Coronary artery (tissue), 2 donors: ENCODE data around the gene POLR3B.
"Not testable (repeated sequence)": the region's sequence is repeated elsewhere in the genome, so short reads cannot be mapped to it uniquely, and the experiment has no call there.

Experiments
- DNase-seq: peaks from one replicate; pipeline ENCODE4 v3.0.0-alpha.2; 2017; ENCODE audit warnings: low spot score
- H3K27ac ChIP-seq, 2 donors: fragments of 200-600 bp; sonication (generic); one replicate each; pipeline ENCODE4 v1.5.1; 2016 to 2019
- H3K4me3 ChIP-seq: fragments of 200-600 bp; sonication (generic); 2 replicates; pipeline ENCODE4 v1.5.1; 2016; ENCODE audit warnings: mild to moderate bottlenecking, moderate library complexity
- TF ChIP-seq, protein P1 (sequence below): fragments of 200-600 bp; sonication (generic); IDR thresholded peaks from one replicate; pipeline ENCODE4 v1.5.1; 2019; ENCODE audit warnings: antibody characterized with exemption

Gene POLR3B

DNA sequence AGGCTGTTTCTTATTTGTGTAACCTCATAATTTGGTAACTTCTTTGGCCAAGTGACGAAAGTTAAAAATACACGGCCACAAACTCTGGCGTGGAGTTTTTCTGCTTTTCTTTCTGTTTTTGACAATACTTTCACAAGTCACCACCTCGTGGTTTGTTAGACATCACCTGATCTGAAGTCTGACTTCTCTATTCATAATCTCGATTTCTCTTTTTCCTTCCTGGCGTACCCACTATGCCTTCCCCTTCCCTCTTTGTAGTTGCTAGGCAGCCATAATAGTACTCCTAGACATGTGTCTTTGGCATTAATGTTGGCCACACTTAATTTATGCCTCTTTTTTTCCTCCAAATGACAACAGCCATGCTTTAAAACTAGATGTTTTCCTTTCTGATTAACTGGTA is 97.6 kb downstream of the POLR3B start:
- no peak for DNase-seq
- H3K27ac ChIP-seq: no peak overlapping the region
- TF ChIP-seq, protein P1, sequence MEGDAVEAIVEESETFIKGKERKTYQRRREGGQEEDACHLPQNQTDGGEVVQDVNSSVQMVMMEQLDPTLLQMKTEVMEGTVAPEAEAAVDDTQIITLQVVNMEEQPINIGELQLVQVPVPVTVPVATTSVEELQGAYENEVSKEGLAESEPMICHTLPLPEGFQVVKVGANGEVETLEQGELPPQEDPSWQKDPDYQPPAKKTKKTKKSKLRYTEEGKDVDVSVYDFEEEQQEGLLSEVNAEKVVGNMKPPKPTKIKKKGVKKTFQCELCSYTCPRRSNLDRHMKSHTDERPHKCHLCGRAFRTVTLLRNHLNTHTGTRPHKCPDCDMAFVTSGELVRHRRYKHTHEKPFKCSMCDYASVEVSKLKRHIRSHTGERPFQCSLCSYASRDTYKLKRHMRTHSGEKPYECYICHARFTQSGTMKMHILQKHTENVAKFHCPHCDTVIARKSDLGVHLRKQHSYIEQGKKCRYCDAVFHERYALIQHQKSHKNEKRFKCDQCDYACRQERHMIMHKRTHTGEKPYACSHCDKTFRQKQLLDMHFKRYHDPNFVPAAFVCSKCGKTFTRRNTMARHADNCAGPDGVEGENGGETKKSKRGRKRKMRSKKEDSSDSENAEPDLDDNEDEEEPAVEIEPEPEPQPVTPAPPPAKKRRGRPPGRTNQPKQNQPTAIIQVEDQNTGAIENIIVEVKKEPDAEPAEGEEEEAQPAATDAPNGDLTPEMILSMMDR: no peak
- H3K4me3 ChIP-seq: no peak overlapping the region

DNA sequence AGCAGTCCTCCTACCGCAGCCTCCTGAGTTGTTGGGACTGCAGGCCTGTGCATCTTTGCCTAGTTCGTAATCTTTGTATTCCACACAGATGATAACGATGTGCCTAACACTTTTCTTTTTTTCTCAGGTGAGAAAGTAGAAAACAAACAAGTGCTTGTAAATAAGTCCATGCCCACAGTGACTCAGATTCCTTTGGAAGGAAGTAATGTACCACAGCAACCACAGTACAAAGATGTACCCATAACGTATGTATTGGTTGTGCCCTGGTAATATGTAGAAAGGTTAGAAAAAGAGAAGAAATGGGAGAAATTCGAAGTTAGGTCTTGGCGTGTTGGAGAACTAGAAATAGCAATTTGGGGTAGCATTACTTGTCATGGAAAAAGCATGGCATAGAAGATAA is 101.6 kb downstream of the POLR3B start:
- H3K4me3 ChIP-seq: no peak overlapping the region
- DNase-seq: no peak
- TF ChIP-seq, protein P1: no peak
- H3K27ac ChIP-seq: no peak overlapping the region

DNA sequence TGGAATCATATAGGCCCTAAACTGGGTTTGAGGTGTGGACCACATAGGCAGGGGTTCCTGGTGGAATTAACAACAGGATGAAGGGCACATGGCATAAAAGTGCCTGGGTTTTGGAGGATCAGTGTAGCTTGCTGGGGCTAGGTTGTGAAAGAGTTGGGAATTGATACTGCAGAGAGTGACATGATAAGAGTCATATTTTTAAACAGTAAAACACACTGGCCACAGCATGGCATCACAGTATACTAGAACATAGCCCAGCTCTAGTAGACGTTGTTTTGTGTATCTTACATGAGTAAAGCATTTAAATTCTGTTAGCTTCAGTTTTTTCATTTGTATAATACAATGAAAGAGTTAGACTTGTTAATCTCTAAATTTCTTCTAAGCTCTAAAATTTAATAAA is 102.0 kb downstream of the POLR3B start:
- Histone ChIP-seq H3K4me3 (no peak overlapping the region), H3K27ac (no peak overlapping the region)
- TF ChIP-seq, protein P1: no peak
- DNase-seq: no peak

DNA sequence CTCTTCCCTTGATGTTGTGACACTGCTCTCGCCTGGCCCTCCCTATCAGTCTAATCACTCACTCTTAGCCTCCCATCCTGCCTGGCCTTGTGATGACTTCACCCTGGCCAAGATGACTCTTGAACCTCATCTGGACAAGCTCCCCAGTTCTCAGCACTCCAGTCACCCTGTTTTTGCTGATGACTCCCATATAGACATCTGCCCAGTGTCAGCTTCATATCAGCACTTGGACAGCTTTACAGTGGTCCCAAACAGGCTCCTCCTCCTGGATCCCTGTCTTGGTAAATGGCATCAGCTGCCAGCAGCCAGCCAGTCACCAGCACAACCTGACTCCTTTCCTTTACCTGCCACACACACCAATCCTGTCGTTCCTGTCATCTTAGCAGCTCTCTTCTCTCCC is 104.2 kb downstream of the POLR3B start:
- no peak for DNase-seq
- no peak overlapping the region for H3K4me3 ChIP-seq
- TF ChIP-seq, protein P1: no peak
- no peak overlapping the region for H3K27ac ChIP-seq

DNA sequence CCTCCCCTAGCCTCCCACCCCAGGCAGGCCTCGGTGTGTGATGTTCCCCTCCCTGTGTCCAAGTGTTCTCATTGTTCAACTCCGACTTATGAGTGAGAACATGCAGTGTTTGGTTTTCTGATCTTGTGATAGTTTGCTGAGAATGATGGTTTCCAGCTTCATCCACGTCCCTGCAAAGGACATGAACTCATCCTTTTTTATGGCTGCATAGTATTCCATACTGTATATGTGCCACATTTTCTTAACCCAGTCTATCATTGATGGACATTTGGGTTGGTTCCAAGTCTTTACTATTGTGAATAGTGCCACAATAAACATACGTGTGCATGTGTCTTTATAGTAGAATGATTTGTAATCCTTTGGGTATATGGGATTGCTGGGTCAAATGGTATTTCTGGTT is 108.1 kb downstream of the POLR3B start:
- H3K4me3 ChIP-seq, H3K27ac ChIP-seq, DNase-seq: not testable (repeated sequence)

DNA sequence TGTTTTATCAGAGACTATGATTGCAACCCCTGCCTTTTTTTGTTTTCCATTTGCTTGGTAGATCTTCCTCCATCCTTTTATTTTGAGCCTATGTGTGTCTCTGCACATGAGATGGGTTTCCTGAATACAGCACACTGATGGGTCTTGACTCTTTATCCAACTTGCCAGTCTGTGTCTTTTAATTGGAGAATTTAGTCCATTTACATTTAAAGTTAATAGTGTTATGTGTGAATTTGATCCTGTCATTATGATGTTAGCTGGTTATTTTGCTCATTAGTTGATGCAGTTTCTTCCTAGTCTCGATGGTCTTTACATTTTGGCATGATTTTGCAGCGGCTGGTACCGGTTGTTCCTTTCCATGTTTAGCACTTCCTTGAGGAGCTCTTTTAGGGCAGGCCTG is 118.1 kb downstream of the POLR3B start:
- not testable (repeated sequence) for H3K27ac ChIP-seq, DNase-seq, H3K4me3 ChIP-seq

DNA sequence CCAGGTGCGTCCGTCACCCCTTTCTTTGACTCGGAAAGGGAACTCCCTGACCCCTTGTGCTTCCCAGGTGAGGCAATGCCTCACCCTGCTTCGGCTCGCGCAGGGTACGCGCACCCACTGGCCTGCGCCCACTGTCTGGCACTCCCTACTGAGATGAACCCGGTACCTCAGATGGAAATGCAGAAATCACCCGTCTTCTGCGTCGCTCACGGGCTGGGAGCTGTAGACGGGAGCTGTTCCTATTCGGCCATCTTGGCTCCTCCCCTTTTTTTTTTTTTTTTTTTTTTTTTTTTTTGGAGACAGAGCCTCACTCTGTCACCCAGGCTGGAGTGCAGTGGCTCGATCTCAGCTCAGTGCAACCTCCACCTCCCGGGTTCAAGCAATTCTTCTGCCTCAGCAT is 120.1 kb downstream of the POLR3B start:
- DNase-seq, H3K4me3 ChIP-seq, H3K27ac ChIP-seq: not testable (repeated sequence)

DNA sequence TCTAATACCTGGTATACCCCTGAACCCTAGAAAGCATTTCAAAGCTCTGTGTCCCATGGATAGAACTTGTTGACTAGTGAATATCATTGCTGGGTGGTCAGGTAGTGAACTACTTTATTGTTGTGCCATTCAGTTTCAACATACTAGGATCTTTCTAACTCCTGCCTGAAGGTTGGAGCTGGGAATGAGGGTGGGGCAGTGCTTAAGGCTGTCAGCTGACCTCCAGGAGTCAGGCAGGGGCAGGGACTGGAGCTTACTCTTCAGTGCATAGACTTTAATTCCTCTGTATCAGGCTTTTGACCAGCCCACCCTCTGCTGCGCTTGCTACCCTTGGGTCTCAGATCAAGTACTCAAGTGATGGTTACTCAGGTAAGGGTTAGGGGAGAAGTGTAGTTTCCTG is 122.7 kb downstream of the POLR3B start:
- no peak overlapping the region for H3K27ac ChIP-seq
- no peak for DNase-seq
- TF ChIP-seq, protein P1: no peak
- no peak overlapping the region for H3K4me3 ChIP-seq

DNA sequence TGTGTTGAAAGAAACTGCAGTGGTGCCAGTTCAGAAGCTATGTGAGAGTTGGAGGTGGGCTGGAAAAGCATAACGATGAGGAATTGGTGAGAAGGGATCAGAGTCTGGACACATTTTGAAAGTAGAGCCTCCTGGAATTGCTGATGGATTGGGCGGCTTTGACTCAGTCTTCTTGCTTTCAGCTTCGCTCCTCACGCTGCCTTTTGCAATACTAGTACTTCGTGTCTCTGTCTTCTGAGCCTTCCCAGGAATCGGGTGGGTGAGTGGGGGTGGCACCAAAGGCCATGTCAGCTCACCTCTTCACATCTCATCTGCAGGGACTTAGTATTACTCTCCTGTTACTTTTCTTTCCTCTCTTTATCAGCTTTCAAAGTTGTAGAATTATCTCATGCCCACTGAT is 123.7 kb downstream of the POLR3B start:
- H3K4me3 ChIP-seq: no peak overlapping the region
- TF ChIP-seq, protein P1: no peak
- no peak overlapping the region for H3K27ac ChIP-seq
- no peak for DNase-seq
